NCI-H2107 treated with DMSO at 0.1 percent for 48 hours (cell line): ENCODE results near the gene ZNF211.
A peak's percentile ranks its signal among the peaks of the same experiment; 100 is the strongest.

ENCODE experiments used
- DNase-seq: peaks from one replicate; lab custom pipeline; 2025; ENCODE audit not compliant: unreplicated experiment; lab: John Stamatoyannopoulos, UW

ZNF211 gene

GRCh38 chr19:57632987-57633831, at the start of gene ZNF211:
ZNF211 (plus strand) TSS chr19:57633168; CDS start chr19:57633347, 179 bp downstream.
- DNase-seq = peak; percentile 86

- peak; percentile 70 for DNase-seq
Measured at GRCh38 chr19:57583521-57584416, 49.2 kb upstream of the ZNF211 start, which contains the start of gene ZIK1. ZIK1 (plus strand) TSS chr19:57584145; CDS start chr19:57584357, 212 bp downstream.

GRCh38 chr19:57587529-57587928, 45.4 kb upstream of the ZNF211 start:
- no peak for DNase-seq

- no peak for DNase-seq
Measured at GRCh38 chr19:57599377-57599760, 33.6 kb upstream of the ZNF211 start.

GRCh38 chr19:57599761-57600383, 33.1 kb upstream of the ZNF211 start, which contains the start of gene ZNF530:
ZNF530 (plus strand) TSS chr19:57599885; CDS start chr19:57604346, 4,461 bp downstream.
- peak; percentile 51 for DNase-seq

GRCh38 chr19:57606931-57607330, 26.0 kb upstream of the ZNF211 start:
- no peak for DNase-seq

GRCh38 chr19:57611113-57611512, 21.9 kb upstream of the ZNF211 start:
- no peak for DNase-seq

- DNase-seq = peak; percentile 53
Measured at GRCh38 chr19:57613941-57614743, 18.8 kb upstream of the ZNF211 start, which contains the start of gene ZNF134. ZNF134 (plus strand) TSS chr19:57614242; CDS start chr19:57619469, 5,227 bp downstream.

- DNase-seq = no peak
Measured at GRCh38 chr19:57615346-57615745, 17.6 kb upstream of the ZNF211 start.

GRCh38 chr19:57620673-57621348, 12.2 kb upstream of the ZNF211 start:
- no peak for DNase-seq

- no peak for DNase-seq
Measured at GRCh38 chr19:57623091-57623490, 9.9 kb upstream of the ZNF211 start.

GRCh38 chr19:57633832-57634131, 814 bp downstream of the ZNF211 start:
- DNase-seq = no peak

GRCh38 chr19:57637379-57637778, 4.4 kb downstream of the ZNF211 start:
- no peak for DNase-seq

- no peak for DNase-seq
Measured at GRCh38 chr19:57641715-57642234, 8.8 kb downstream of the ZNF211 start.

GRCh38 chr19:57642396-57643046, 9.6 kb downstream of the ZNF211 start:
- no peak for DNase-seq

GRCh38 chr19:57643734-57644133, 10.8 kb downstream of the ZNF211 start:
- DNase-seq = no peak

- peak; percentile 5 for DNase-seq
Measured at GRCh38 chr19:57648331-57649003, 15.5 kb downstream of the ZNF211 start.

GRCh38 chr19:57651654-57651996, 18.7 kb downstream of the ZNF211 start:
- DNase-seq = no peak

GRCh38 chr19:57653689-57654088, 20.7 kb downstream of the ZNF211 start:
- no peak for DNase-seq
